ENCODE data around the gene ZNF680. TPM values are rescaled to one million over a fixed set of nuclear protein-coding genes. Genes with fewer than 3 reads are reported as not detected.

ZNF680 gene
- total and polyA plus RNA-seq, 2 experiments from 2014 or later, result 5.0 to 6.6 TPM

GRCh38 chr7:64521409-64521984 is 41.4 kb downstream of the ZNF680 start:
- Histone ChIP-seq H3F3A (ENCODE audit: insufficient read depth) (no peaks in the 10 kb centered on the region), H2AFZ (no peak overlapping the region), H3K27ac (no peak overlapping the region), H3K36me3 (ENCODE audit: low read depth) (peaks cover 62% of the 10 kb centered on the region), H3K27me3 (replicated peaks; ENCODE audit: insufficient read depth) (no peaks in the 10 kb centered on the region), H3K79me2 (ENCODE audit: insufficient read depth) (peaks cover 36% of the 10 kb centered on the region), H4K20me1 (ENCODE audit: insufficient read depth) (no peaks in the 10 kb centered on the region), H3K9ac (no peak overlapping the region), H3K4me1 (ENCODE audit: insufficient read depth) (no peaks in the 10 kb centered on the region), H3K4me2 (ENCODE audit: unreplicated experiment) (no peak overlapping the region), H3K9me2 (ENCODE audit: insufficient read depth) (no peaks in the 10 kb centered on the region), H3K9me3 (ENCODE audit: low read depth) (peaks cover 16% of the 10 kb centered on the region), H3K4me3 (no peak overlapping the region)
- TF ChIP-seq EZH2 (IDR thresholded peaks at IDR 0.05; ENCODE audit: insufficient read depth, poor library complexity, severe bottlenecking), result no peak
- TF ChIP-seq EZH2phosphoT487 (IDR thresholded peaks at IDR 0.05; ENCODE audit: insufficient read depth, low read depth), result no peak
- no peak for DNase-seq
- in situ Hi-C loops (cut with MboI), result no loop called here
- 94% methylated on average over 2 of the region's 2 CpGs for WGBS, 2 experiments (ENCODE audit: low coverage in 1 of 2, low lambda C conversion rate in 2 of 2, missing lambda C conversion rate in 2 of 2)

DNA sequence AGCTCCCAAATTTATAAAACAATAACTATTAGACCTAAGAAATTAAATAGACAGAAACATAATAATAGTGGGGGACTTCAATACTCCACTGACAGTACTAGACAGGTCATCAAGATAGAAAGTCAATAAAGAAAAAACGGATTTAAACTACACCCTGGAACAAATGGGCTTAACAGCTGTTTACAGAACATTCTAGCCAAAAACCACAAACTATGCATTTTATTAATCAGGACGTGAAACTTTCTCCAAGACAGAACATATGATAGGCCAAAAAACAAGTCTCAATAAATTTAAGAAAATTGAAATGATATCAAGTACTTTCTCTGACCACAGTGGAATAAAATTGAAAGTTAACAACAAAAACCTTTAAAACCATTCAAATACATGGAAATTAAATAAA is 46.4 kb downstream of the ZNF680 start:
- Histone ChIP-seq H3K9me2 (ENCODE audit: insufficient read depth) (no peaks in the 10 kb centered on the region), H3F3A (ENCODE audit: insufficient read depth) (no peaks in the 10 kb centered on the region), H3K4me3 (no peak overlapping the region), H2AFZ (no peak overlapping the region), H4K20me1 (ENCODE audit: insufficient read depth) (no peaks in the 10 kb centered on the region), H3K27me3 (replicated peaks; ENCODE audit: insufficient read depth) (no peaks in the 10 kb centered on the region), H3K9ac (no peak overlapping the region), H3K79me2 (ENCODE audit: insufficient read depth) (peaks cover 43% of the 10 kb centered on the region), H3K4me1 (ENCODE audit: insufficient read depth) (no peaks in the 10 kb centered on the region), H3K36me3 (ENCODE audit: low read depth) (peaks cover 19% of the 10 kb centered on the region), H3K27ac (no peak overlapping the region), H3K4me2 (ENCODE audit: unreplicated experiment) (no peak overlapping the region), H3K9me3 (ENCODE audit: low read depth) (peaks cover 11% of the 10 kb centered on the region)
- in situ Hi-C loops (cut with MboI), result no loop called here
- no peak for DNase-seq
- 7 to 8% methylated on average over 2 of the region's 2 CpGs for WGBS, 2 experiments (ENCODE audit: low coverage in 1 of 2, low lambda C conversion rate in 2 of 2, missing lambda C conversion rate in 2 of 2)
- TF ChIP-seq EZH2phosphoT487 (IDR thresholded peaks at IDR 0.05; ENCODE audit: insufficient read depth, low read depth) (no peak), EZH2 (IDR thresholded peaks at IDR 0.05; ENCODE audit: insufficient read depth, poor library complexity, severe bottlenecking) (no peak)

DNA sequence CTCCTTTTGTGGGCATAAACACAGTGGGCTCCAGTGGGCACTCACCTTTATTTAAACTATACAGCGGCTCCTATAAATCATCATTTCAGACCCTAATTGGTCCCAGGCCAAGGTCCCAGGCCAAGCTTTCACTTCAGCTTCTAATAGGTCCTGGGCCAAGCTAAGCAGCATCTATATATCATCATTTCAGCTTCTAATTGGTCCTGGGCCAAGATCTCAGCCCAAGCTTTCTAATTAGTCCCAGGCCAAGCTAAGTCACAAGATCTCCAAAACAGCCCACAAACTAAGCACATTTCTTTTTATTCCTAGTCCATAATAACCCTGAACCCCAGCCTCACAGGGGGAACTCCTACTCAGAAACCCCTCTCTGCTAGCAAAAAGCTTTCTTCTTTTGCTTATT is 47.1 kb downstream of the ZNF680 start:
- in situ Hi-C loops (cut with MboI), result no loop called here
- DNase-seq, result no peak
- no peak overlapping the region for H3K4me3 ChIP-seq

DNA sequence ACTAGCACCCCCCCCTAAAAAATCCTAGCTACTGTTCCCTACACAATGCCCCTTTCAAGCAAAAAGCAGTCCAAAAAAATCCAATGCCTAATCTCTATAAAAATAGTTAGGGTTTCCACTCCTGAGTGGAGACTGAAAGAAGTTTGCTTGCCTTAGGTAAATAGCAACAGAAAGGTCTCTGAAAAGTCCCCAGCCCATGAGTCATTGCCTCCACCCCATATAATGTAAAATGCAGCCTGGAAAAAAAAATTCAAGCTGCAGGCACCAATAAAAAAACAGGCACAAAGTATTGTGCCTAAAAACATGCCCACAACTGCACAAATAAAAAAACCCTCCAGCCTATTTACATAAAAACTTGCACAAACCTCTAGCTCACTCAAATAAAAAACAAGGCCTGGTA is 47.5 kb downstream of the ZNF680 start:
- peaks cover 5% of the 10 kb centered on the region for H3K9me3 ChIP-seq (ENCODE audit: low read depth)
- H3K27me3 ChIP-seq (replicated peaks; ENCODE audit: insufficient read depth), result no peaks in the 10 kb centered on the region
- no peaks in the 10 kb centered on the region for H3K4me1 ChIP-seq (ENCODE audit: insufficient read depth)
- no peak for TF ChIP-seq EZH2 (IDR thresholded peaks at IDR 0.05; ENCODE audit: insufficient read depth, poor library complexity, severe bottlenecking)
- TF ChIP-seq EZH2phosphoT487 (IDR thresholded peaks at IDR 0.05; ENCODE audit: insufficient read depth, low read depth), result no peak
- no peak overlapping the region for H2AFZ ChIP-seq
- peaks cover 43% of the 10 kb centered on the region for H3K79me2 ChIP-seq (ENCODE audit: insufficient read depth)
- no peaks in the 10 kb centered on the region for H3F3A ChIP-seq (ENCODE audit: insufficient read depth)
- DNase-seq, result no peak
- no peak overlapping the region for H3K4me2 ChIP-seq (ENCODE audit: unreplicated experiment)
- no peak overlapping the region for H3K27ac ChIP-seq
- no peaks in the 10 kb centered on the region for H3K9me2 ChIP-seq (ENCODE audit: insufficient read depth)
- no peak overlapping the region for H3K9ac ChIP-seq
- peaks cover 9% of the 10 kb centered on the region for H3K36me3 ChIP-seq (ENCODE audit: low read depth)
- H4K20me1 ChIP-seq (ENCODE audit: insufficient read depth), result no peaks in the 10 kb centered on the region
- no peak overlapping the region for H3K4me3 ChIP-seq
- in situ Hi-C loops (cut with MboI), result no loop called here

More for the DNA sequence above, 47.1 kb downstream of the ZNF680 start:
- Histone ChIP-seq H3K36me3 (ENCODE audit: low read depth) (peaks cover 12% of the 10 kb centered on the region), H3K79me2 (ENCODE audit: insufficient read depth) (peaks cover 43% of the 10 kb centered on the region), H3K4me2 (ENCODE audit: unreplicated experiment) (no peak overlapping the region), H3K27me3 (replicated peaks; ENCODE audit: insufficient read depth) (no peaks in the 10 kb centered on the region), H3K27ac (no peak overlapping the region), H3K4me1 (ENCODE audit: insufficient read depth) (no peaks in the 10 kb centered on the region), H4K20me1 (ENCODE audit: insufficient read depth) (no peaks in the 10 kb centered on the region), H3K9ac (no peak overlapping the region), H3K9me2 (ENCODE audit: insufficient read depth) (no peaks in the 10 kb centered on the region), H3K9me3 (ENCODE audit: low read depth) (peaks cover 9% of the 10 kb centered on the region), H2AFZ (no peak overlapping the region), H3F3A (ENCODE audit: insufficient read depth) (no peaks in the 10 kb centered on the region)
- WGBS, 2 experiments (ENCODE audit: low coverage in 1 of 2, low lambda C conversion rate in 2 of 2, missing lambda C conversion rate in 2 of 2), result 50 to 67% methylated on average over 1 of the region's 1 CpG
- no peak for TF ChIP-seq EZH2 (IDR thresholded peaks at IDR 0.05; ENCODE audit: insufficient read depth, poor library complexity, severe bottlenecking)
- TF ChIP-seq EZH2phosphoT487 (IDR thresholded peaks at IDR 0.05; ENCODE audit: insufficient read depth, low read depth), result no peak

DNA sequence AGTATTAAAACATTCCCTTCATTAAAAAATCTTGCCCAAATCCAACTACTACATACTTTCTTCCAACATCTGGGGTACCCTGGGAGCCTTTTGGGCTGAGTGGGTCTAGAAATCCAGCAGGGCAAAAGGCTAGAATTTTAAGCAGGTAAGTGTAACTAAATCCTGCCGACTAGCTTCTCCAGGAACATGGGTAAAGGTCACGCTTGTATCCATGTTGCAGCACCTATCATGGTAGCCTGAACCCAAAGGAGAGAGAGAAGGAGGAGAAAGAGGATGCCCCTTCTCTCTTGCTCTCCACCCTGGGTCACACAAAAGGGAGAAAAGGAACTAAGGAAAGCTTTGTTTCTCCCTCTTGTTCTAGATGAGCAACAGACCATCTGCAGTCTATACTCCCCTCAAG is 53.3 kb downstream of the ZNF680 start:
- Histone ChIP-seq H3F3A (ENCODE audit: insufficient read depth) (no peaks in the 10 kb centered on the region), H2AFZ (no peak overlapping the region), H3K4me1 (ENCODE audit: insufficient read depth) (no peaks in the 10 kb centered on the region), H3K79me2 (ENCODE audit: insufficient read depth) (no peaks in the 10 kb centered on the region), H3K4me3 (no peak overlapping the region), H3K9me3 (ENCODE audit: low read depth) (no peaks in the 10 kb centered on the region), H3K27me3 (replicated peaks; ENCODE audit: insufficient read depth) (no peaks in the 10 kb centered on the region), H3K4me2 (ENCODE audit: unreplicated experiment) (no peak overlapping the region), H3K9ac (no peak overlapping the region), H3K36me3 (ENCODE audit: low read depth) (peaks cover 33% of the 10 kb centered on the region), H3K9me2 (ENCODE audit: insufficient read depth) (no peaks in the 10 kb centered on the region), H3K27ac (no peak overlapping the region), H4K20me1 (ENCODE audit: insufficient read depth) (no peaks in the 10 kb centered on the region)
- TF ChIP-seq EZH2 (IDR thresholded peaks at IDR 0.05; ENCODE audit: insufficient read depth, poor library complexity, severe bottlenecking) (no peak), EZH2phosphoT487 (IDR thresholded peaks at IDR 0.05; ENCODE audit: insufficient read depth, low read depth) (no peak)
- no peak for DNase-seq
- in situ Hi-C loops (cut with MboI), result no loop called here
- WGBS, 2 experiments (ENCODE audit: low coverage in 1 of 2, low lambda C conversion rate in 2 of 2, missing lambda C conversion rate in 2 of 2), result 100% methylated on average over 2 of the region's 2 CpGs

Data from GM23248 (cell line).